Measurements from ENCODE around the gene NEXMIF. TPM values are rescaled to one million over a fixed set of nuclear protein-coding genes. Genes with fewer than 3 reads are reported as not detected.
"Not testable (repeated sequence)": the region's sequence is repeated elsewhere in the genome, so short reads cannot be mapped to it uniquely, and the experiment has no call there.

Gene NEXMIF
- total RNA-seq, 2 donors from 2014 or later = not detected

DNA sequence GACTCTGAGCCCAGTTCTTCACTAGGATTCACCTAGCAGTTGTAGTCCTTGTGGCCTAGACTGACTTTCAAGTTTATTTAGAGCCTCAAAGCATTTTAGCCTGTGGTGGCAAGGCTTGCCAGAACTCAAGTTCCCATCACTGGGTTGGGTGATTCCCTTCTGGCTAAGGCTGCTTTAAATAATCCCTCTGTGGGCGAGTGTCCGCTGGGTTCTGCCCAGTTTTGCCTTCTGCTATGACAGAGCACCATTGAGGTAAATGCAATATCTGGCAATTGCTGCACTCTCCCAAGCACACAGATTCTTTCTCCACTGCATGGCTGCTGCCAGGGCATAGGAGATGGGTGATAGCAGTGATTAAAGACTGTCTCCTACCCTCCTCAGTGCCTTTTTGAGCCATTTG is 220.0 kb downstream of the NEXMIF start:
- H3K27me3 Mint-ChIP-seq = peaks cover 7 to 8% of the 10 kb centered on the region in 2 donors
- ATAC-seq = no peak
- H3K4me1 Mint-ChIP-seq (ENCODE audit: low read depth in 2 of 2) = no peaks in the 10 kb centered on the region
- no peak overlapping the region for H3K4me3 Mint-ChIP-seq
- H3K9me3 Mint-ChIP-seq = no peaks in the 10 kb centered on the region
- H3K36me3 Mint-ChIP-seq = no peaks in the 10 kb centered on the region
- H3K27ac Mint-ChIP-seq = no peak overlapping the region
- DNase-seq (ENCODE audit: low spot score) = no peak

DNA sequence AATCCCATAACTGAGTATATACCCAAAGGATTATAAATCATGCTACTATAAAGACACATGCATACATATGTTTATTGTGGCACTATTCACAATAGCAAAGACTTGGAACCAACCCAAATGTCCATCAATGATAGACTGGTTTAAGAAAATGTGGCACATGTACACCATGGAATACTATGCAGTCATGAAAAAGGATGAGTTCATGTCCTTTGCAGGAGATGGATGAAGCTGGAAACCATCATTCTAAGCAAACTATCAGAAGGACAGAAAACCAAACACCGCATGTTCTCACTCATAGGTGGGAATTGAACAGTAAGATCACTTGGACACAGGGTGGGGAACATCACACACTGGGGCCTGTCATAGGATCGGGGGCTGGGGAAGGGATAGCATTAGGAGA is 223.9 kb downstream of the NEXMIF start:
- not testable (repeated sequence) for H3K4me1 Mint-ChIP-seq (ENCODE audit: low read depth in 2 of 2); ATAC-seq; H3K9me3 Mint-ChIP-seq; H3K4me3 Mint-ChIP-seq; H3K27me3 Mint-ChIP-seq; H3K36me3 Mint-ChIP-seq; DNase-seq (ENCODE audit: low spot score); H3K27ac Mint-ChIP-seq

DNA sequence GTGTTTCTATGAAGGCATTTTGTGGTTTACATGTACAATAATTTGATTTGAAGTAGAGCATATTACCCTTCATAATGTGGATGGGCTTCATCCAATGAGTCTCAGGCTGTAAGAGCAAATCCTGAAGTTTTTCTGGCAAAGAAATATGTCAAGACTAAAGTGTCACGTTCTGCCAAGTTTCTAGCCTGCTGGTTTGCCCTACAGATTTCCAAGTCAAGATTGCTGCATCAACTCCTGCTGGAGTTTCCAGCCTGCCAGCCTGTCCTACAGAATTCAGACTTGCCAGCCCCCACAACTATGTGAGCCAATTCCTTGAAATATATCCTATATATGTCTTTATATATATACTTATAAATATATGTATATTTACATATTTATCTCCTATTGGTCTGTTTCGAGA is 240.8 kb downstream of the NEXMIF start:
- Mint-ChIP-seq H3K27me3 (no peaks in the 10 kb centered on the region), H3K4me1 (ENCODE audit: low read depth in 2 of 2) (no peaks in the 10 kb centered on the region), H3K9me3 (no peaks in the 10 kb centered on the region), H3K27ac (no peak overlapping the region), H3K36me3 (no peaks in the 10 kb centered on the region), H3K4me3 (no peak overlapping the region)
- ATAC-seq (no peak), DNase-seq (ENCODE audit: low spot score) (no peak)

Other genes with a start within 250 kb of the NEXMIF start
- 10 to 100 TPM; 21.6 to 21.7 TPM for gene ABCB7, start 230.8 kb upstream of the NEXMIF start, total RNA-seq

Data from natural killer cell treated with Interleukin-12 subunit alpha and Interleukin-12 subunit beta and Interleukin-15 and Interleukin-18, amount 100 ng/mL, for 72 hours (primary cell).